Activated T-helper 1 cell treated with anti-CD3 and anti-CD28 coated beads, Interleukin-2, amount 50 U/mL, for 16 hours (primary cell): Measurements from ENCODE around the gene SLC31A1.

ENCODE experiments used
- DNase-seq, 2 donors: peaks; one replicate each; pipeline ENCODE4 v3.0.0-alpha.2; 2020; ENCODE audit warnings: low read depth in 1 of 2, low spot score in 1 of 2

Gene SLC31A1

DNA sequence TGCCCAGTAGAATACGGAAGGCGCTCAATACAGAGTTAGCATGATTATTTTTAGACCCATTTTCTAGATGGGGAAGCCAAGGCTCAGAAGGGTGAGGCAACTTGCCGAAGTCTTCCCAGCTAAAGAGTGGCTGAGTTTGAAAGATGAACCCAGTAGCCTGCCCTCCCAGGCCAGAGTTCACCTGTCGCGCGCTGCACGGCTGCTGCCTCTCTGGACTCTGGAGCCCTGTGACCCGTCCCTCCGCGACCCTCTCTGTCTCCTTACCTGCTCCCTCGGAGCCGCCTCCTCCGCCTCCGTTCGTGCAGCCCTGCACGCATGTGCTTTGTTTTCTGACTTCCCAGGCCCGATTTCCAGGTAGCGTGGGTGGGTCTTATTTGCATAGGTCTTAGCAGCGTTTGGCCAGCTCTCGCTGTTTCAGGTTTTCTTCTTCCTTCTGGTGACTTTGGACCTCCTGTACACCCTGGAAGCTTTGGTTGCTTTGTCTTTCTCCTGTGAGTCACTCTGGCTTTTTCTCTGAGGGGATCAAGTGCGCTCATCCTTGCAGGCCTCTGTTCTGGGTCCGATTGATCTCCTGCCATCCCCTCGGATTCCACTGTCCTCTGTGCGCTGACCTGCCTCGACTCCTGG is 81.6 kb downstream of the SLC31A1 start, which contains the start of gene RNF183:
TSS of gene RNF183 (minus strand) at position 585 of the 627 bp plus-strand sequence. CDS start 5,192 bp downstream, outside the sequence.
- DNase-seq = no peak

DNA sequence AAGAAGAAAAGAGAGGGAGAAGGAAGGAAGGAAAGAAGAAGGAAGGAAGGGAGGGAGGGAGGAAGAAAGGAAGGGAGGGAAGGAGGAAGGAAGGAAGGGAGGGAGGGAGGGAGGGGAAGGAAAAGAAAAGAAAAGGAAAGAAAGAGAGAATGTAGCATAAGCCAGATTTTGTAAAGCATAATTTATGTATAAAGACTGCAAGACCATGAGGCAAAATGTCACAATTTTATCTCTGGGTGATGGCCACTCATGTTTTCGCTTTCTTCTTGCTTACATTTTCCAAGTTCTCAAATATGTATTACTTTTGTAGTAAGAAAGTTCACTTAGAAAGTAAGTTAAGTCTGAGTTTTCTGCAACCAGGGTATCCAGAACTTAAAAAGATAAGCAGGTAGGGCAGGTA is 85.2 kb downstream of the SLC31A1 start:
- DNase-seq = no peak

DNA sequence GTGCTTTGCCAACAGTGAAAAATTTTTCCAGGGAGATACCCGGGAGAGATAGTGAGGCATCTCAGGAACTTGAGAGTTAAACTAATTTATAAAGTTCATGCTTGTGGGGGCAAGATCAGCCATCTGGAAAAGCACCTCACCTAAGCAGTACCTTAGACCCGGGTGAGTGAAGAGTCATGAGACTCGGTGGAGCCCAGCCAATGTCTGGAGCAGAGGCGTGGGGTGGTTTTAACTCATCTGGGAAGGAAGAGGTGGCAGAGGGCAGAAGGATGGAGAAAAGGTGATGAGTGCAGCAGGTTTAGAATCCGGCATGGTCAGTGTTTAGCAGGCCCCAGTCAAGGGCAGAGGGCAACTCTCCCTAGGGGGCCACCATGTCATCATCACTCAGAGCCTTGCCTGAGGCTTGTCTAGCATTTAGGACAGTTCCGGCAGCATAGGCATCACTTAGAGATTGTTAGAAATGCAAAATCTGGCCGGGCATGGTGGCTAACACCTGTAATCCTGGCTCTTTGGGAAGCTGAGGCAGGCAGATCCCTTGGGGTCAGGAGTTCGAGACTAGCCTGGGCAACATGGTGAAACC is 86.1 kb downstream of the SLC31A1 start:
- no peak for DNase-seq

DNA sequence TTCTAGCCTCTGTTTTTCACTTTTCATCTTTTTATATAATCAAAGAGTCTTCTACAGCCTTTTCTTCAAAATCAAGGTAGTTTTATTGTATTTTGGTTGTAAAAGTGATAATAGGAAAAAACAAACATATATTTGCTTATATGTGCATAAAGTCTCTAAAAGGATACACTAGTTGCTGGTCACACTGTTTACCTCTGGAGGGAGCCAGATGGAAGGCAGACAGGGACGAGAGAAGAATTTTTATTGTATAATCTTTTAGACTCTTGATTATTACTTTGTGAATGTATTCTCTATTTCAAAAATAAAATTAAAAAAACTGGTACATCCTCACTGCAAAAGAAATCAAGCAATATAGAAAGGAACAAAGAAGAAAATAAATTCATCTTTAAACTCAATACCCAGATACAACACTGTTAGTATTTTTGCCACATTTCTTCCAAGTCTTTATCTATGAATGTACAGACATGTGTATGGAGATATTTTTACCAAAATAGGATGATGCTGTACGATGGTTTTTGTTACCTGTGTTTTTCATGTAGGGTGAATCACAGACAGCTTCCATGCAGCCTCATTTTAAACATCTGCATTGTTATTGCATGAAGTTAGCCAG is 88.0 kb downstream of the SLC31A1 start:
- DNase-seq = no peak

DNA sequence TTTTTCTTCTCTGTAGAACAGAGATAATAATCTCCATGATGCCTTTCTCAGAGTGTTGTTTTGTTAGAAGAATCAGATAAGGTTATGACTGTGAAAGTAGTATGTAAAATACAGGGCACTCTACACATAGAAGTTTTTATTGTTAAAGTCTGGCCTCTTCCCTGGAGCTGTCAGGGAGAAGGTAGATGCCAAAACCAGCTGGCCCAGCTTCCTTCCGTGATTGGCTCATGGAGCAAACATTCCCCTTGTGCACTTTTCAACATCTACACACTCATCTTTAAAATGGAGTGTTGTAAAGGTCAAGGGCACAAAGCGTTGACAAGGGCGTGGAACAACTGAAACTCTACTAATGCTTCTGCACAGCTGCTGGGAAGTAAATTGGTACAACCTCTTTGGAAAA is 89.2 kb downstream of the SLC31A1 start:
- DNase-seq = no peak

DNA sequence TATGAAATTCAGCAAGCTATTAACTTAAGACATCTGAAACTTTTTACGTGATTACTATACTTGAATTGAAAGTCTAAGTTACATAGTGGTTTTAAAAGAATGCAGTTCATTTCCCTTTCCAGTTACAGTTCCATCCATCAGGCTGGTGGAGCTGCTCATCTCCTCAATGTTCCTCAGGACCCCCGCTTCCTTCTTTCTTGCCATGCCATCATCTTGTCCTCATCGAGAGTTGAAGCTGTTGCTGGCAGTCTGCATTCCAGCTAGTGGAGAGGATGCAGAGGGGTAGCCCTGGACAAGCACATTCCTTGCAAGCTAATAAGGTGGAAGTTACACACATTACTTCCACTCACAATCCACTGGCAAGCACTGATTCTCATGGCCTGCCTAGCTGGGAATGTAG is 90.6 kb downstream of the SLC31A1 start:
- DNase-seq = no peak

DNA sequence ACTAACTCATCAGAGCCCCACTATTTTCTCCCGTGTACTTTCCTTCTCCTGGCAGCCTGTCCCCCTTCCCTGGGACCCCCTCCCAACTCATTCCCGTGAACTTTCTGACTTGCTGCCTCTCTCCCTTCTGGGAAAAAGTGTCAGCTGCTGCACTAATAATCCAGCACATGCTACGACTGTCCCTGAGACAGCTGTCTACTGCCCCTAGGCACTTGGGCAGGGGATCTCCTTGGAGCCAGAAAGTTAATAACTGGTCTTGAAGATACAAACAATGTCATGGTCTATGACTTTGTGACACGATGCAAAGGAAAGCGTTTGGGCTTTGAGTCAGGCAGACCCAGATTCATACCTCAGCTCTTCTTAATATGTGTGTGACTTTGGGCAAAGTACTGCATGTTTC is 91.9 kb downstream of the SLC31A1 start:
- DNase-seq = no peak
